GM21737 (cell line): Measurements from ENCODE around the gene APBB2.

Experiments used
- ATAC-seq: cut with Tn5 transposase; IDR thresholded peaks from one replicate; pipeline ENCODE4 v1.9.1; 2021; ENCODE audit warnings: mild to moderate bottlenecking, moderate library complexity; ENCODE audit not compliant: unreplicated experiment

APBB2 gene

DNA sequence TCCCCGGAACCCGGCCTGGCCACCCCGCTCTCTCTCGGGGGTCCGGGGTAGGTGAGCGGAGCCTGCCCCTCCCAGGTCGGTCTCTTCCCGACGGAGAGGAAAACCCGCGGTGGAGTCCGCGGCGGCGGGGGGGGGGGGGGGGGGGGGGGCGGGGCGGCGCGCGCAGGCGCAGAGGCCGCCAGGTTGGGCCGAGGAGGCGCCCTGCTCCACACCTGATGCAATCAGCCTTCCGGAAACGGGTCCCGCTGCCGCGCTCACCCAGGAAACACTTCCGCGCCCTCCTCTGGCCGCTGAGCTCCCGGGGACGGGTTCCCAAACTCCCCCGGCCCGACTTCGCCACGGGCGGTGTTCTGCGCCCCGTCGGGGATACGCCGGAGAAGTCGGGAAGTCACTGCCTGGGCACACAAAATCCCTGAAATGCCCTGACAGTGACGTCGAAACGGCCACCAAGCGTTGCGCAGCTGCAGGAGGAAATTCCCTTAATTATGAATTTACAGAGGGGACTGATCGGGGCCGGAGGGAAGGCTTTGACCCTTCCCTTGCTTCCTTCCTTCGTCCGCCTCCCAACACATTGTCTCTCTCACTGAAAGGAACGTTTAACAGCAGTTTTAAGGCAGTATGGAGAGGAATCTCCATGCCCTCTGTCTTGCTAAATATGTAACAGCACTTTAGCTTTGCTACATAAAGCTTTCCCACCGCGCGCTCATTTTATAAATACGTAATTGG is 2.1 kb upstream of the APBB2 start:
- ATAC-seq = peak; percentile 65

DNA sequence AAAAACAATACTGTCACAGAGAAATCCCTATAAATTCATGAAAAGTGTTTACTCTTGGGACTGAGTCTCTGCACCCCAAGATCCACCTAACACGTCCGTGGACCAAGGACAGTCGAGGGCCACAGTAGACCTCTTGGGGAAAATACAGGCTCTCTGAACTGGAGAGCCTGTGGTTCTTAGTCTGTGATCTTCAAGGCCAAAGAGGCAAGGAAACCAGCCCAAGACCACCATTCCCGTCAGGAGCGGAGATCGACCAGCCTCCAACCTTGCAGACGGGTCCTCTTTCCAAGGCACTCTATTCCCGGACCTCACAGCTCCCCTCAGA is 1.6 kb upstream of the APBB2 start:
- no peak for ATAC-seq

- ATAC-seq = no peak
Measured at GRCh38 chr4:41215155-41215554, 813 bp upstream of the APBB2 start.

DNA sequence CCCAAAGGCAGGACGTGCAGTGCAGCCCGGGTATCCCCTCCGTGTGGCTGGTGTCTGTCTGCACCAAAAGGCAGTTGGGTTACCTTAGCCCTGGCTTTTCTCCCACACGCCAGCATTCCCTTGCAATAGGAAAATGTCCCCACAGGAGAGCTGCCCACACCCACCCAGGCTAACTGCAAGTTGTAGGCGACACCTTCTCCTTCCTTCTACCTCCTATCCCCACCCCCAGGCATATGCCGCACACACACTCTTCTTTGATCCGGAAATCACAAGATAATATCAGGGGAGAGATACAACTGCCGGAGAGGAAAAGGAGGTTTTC is 444 bp upstream of the APBB2 start:
- no peak for ATAC-seq

- ATAC-seq = peak; percentile 7
Measured at GRCh38 chr4:41213625-41214135, 662 bp downstream of the APBB2 start.

GRCh38 chr4:41212616-41213203 is 1.6 kb downstream of the APBB2 start:
- ATAC-seq = no peak

DNA sequence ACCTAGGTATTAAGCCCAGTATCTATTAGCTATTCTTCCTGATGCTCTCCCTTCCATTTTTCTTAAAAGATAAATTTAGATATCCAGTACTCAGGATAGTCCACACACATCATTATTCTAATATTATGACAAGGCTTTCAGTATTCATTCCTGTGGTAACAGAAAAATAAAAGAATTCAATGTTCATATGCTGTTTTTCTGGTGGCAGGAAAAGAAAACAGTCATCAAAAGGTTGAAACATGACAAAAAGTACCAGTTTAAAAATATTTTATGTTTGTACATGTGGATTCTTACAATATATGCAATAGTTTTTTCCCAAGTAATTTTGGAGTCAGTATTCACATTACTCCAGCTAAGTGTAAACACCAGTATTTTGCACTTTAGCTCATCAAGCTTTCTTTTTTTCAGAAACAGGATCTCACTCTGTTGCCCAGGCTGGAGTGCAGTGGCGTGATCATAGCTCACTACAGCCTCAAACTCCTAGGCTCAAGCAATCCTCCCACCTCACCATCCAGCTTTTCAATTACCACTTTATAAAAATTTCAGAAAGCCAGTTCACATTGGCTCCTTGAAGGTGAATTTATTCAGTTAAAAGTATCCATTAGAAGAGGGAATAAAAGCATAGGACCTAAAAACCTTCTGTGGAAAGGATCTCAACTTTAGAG is 2.3 kb downstream of the APBB2 start:
- ATAC-seq = no peak

GRCh38 chr4:41209901-41210300 is 4.4 kb downstream of the APBB2 start:
- ATAC-seq = no peak

DNA sequence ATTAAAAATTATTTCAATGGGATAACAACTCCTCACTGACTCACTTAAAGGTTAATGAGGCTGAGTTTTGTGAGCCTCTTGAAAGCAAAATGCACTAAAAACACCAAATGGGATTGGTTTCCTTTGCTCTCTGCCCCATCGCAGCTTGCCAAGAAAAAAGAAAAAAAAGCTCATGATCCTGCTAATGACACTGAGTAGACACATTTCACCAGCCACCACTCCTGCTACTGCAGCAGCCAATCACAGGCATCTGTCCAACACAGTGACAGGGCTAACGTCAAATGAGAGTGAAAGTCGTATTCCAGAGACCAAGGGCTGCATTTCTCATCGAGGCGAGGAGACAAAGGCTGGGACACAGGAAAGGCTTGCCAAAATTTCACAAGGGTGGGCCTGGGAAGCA is 5.2 kb downstream of the APBB2 start:
- no peak for ATAC-seq

GRCh38 chr4:41207291-41207831 is 7.0 kb downstream of the APBB2 start:
- ATAC-seq = no peak

DNA sequence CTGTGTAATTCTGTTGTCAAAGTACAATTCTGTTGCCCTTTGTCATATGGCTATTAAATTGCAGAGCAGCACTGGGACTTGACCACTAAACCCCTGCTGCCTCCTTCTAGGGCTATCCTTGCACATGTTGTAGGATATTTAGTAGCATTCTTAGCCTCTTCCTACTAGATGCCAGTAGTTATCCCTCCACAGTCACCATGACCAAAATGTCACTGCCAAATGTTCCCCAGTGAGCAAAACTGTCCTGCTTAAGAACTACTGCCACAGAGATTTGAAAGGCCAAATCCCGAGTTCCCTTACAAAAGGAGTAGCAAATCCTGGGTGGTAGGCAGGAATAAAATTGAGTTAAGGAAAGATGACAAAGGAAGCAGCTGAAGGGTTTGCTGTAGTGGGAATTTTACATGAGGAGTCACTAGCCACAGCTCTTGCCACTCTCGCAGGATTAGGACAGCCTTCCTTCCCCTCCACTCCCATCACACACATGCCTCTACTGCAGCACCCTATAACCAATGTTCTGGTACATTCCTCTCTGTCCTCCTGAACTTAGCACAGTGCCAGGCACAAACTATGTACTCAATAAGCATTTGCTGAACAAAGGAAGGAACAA is 8.4 kb downstream of the APBB2 start:
- no peak for ATAC-seq

GRCh38 chr4:41205130-41205529 is 9.2 kb downstream of the APBB2 start:
- no peak for ATAC-seq

DNA sequence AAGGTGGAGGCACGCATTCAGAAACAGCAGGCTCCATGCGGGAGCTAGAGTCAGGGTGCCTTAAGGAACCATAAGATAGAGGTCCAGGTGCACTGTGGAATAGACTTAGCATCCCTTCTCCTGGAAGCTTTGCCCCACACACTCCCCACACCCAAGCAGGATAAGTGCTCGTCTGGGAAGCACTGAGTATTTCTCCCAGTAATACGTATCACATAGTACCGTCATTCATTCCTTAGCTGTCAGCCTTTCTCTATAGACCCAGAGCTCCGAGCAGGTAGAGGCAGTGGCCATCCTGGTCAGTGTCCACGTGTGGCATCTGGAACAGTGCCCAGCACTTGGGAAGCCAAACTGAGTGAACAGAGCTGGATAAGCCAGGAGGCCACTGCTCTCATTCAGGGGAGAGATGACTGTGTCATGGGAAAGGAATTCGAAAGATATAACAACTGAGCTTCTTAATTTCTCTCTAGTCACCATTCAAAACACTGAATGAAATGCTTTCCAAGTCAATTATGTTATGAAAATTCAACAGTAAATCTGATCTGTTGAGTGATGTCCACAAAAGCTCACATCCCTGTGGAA is 9.9 kb downstream of the APBB2 start:
- no peak for ATAC-seq

DNA sequence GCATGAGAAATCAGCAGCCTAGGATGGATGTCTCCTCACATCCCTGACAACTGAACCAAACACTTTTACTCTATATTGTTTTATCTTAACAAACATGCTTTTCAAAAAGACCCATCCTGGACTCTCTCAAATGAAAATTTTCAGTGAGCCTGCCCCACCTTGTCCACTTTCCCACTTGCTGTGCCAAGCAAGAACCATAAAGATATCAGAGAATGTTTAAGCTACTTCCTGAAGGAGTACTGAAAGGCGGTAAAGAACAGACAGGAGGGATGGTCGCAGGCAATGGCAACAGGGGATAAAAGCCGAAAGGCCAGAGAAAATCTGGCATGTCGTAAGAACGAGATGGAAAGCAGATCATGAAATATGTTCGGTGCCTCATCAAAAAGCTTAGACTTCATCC is 10.5 kb downstream of the APBB2 start:
- ATAC-seq = no peak

DNA sequence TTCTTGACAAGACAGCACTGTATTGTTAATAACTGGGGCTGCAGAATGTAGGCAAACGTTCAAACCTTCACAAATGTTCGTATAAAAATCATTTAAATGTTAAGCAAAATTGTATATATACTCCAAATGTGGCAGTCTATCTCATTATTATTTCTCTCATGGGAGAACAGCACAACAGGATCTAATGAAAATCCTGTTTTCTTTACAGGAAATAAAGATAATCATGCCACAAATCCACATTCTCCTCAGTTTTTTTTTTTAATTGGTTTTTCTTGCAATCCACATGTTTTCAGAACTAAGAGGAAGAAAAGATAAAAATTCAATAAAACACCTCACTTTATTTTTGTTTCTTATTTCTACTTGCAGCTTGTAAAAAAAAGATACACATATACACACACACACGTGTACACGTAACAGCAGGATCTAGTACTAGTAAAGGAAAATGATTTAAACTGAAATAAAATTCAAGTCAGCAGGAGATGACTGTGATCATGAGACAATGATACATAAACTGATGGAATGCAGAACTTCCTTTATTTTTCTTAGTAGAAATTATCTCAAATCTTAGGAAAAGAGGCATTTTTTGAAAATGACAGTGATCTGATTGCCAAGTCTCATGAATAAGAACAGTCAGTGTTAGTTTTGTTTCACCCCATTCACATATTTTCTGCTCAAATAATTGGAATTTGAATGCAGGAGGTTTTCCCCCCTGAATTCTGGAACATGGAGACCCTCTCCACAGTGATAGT is 11.3 kb downstream of the APBB2 start:
- no peak for ATAC-seq

GRCh38 chr4:41202356-41202755 is 12.0 kb downstream of the APBB2 start:
- no peak for ATAC-seq

GRCh38 chr4:41200486-41201017 is 13.8 kb downstream of the APBB2 start:
- no peak for ATAC-seq

DNA sequence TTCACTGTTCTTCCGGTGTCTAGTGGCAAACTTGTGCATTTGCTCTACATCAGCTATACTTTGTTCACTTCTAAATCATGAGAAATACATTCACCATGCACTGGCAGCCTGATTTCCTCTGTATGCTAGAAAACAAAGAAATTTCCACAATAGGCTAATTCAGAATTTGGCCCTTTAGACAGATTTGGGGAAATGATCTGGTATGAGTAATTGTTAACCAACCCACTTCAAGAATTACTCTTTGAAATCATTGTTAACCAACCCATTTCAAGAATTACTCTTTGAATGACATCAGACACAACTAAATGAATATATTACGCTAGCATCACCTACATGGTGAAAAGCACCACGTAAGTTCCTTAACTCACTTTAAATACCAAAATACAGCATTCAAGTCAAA is 14.6 kb downstream of the APBB2 start:
- no peak for ATAC-seq

DNA sequence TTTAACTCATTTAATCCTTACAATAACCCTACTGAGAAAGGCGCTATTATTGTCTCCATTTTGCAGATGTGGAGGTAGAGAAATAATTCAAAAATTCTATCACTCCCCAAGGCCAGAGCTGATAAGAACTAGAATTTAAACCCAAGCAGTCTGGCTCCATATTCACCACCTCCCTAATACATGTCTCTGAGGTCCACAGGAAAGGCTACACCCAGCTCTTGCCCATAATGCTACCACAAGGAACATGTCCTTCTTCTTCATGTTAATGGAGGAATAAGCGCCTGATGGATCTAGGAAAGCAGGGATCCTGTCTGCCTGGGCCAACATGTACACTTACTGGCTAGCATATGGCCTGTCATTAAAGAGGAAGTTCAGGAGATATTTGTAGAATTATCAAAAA is 16.3 kb downstream of the APBB2 start:
- no peak for ATAC-seq

DNA sequence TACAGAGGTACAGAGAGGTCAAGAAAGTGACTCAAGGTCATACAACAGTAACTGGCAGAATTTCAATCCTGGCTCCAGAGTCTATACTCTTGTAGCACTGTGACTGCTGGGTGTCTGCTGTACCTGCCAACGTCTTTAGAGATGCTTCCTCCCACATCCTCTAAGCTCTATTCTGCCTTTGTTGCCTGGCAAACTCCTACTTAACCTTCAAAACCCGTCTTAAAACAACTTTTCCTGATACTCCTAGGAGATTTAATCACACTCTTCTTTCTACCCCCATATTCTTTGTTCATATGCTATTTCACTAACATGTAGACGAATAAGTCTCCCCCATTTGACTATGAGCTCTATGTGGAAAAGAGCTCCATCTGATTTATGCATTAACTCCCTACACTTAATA is 16.8 kb downstream of the APBB2 start:
- no peak for ATAC-seq
